Measurements from ENCODE around the gene TP53TG3B. TPM values are rescaled to one million over a fixed set of nuclear protein-coding genes. Genes with fewer than 3 reads are reported as not detected.

TP53TG3B gene
- not detected in 2 replicates for total RNA-seq

GRCh38 chr16:33360541-33360940, at the start of gene TP53TG3B:
Gene TP53TG3B (plus strand): TSS chr16:33360841. CDS start chr16:33360909, 68 bp downstream.

Other genes with a start within 250 kb of the TP53TG3B start
- gene TP53TG3C, start 166.6 kb upstream of the TP53TG3B start, total RNA-seq = not detected in 2 replicates
- not detected in 2 replicates for gene TP53TG3E, start 56.5 kb upstream of the TP53TG3B start, total RNA-seq
- gene TP53TG3F, start 98.8 kb downstream of the TP53TG3B start, total RNA-seq = not detected in 2 replicates

Measured in smooth muscle cell of trachea (primary cell).